HUES6 (cell line): ENCODE data around the gene PPP1R15A.
"Not testable (repeated sequence)": the region's sequence is repeated elsewhere in the genome, so short reads cannot be mapped to it uniquely, and the experiment has no call there.

ENCODE experiments used
- H3K27ac ChIP-seq: 2 replicates; pipeline ENCODE4 v1.7.0; 2013; ENCODE audit warnings: low read depth, mild to moderate bottlenecking, low read length, inconsistent platforms
- H3K27me3 ChIP-seq: 2 replicates; pipeline ENCODE4 v1.6.1; 2013; ENCODE audit warnings: low read length; ENCODE audit not compliant: control insufficient read depth, insufficient read depth
- H3K36me3 ChIP-seq: 2 replicates; pipeline ENCODE4 v1.6.1; 2013; ENCODE audit warnings: low read length; ENCODE audit not compliant: control insufficient read depth, insufficient read depth
- H3K4me1 ChIP-seq: 2 replicates; pipeline ENCODE4 v1.6.1; 2013; ENCODE audit warnings: low read length; ENCODE audit not compliant: control insufficient read depth, insufficient read depth
- H3K4me3 ChIP-seq: 2 replicates; pipeline ENCODE4 v1.5.1; 2013; ENCODE audit warnings: low read depth, low read length
- H3K9ac ChIP-seq: one replicate; pipeline ENCODE4 v1.6.1; 2013; ENCODE audit warnings: mild to moderate bottlenecking, low read length
- H3K9me3 ChIP-seq: 2 replicates; pipeline ENCODE4 v1.6.1; 2013; ENCODE audit warnings: low read depth, low read length; ENCODE audit not compliant: control insufficient read depth, insufficient read depth

PPP1R15A gene

DNA sequence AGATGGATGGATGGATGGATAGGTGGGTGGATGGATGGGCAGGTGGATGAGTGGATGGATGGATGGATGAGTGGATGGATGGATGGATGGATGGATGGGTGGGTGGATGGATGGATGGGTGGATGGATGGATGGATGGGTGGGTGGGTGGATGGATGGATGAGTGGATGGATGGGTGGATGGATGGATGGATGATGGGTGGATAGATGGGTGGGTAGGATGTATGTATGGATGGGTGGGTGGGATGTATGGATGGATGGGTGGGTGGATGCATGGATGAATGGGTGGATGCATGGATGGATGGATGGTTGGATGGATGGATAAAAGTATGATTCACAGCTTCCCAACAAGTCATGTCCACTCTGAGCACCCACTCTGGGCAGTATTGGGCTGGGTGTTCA, 31.6 kb downstream of the PPP1R15A start:
- H3K9ac ChIP-seq, H3K9me3 ChIP-seq, H3K4me1 ChIP-seq, H3K27me3 ChIP-seq, H3K4me3 ChIP-seq, H3K27ac ChIP-seq: not testable (repeated sequence)
- H3K36me3 ChIP-seq: peaks cover 46% of the 10 kb centered on the region

- Histone ChIP-seq H3K27me3 (no peaks in the 10 kb centered on the region), H3K27ac (no peak overlapping the region), H3K4me3 (no peak overlapping the region), H3K9me3 (no peaks in the 10 kb centered on the region), H3K4me1 (no peaks in the 10 kb centered on the region), H3K9ac (no peak overlapping the region), H3K36me3 (peaks cover 58% of the 10 kb centered on the region)
Measured at GRCh38 chr19:48905664-48906063, 33.4 kb downstream of the PPP1R15A start.

GRCh38 chr19:48906324-48906723, 34.1 kb downstream of the PPP1R15A start:
- no peaks in the 10 kb centered on the region for H3K4me1 ChIP-seq
- no peak overlapping the region for H3K4me3 ChIP-seq
- no peak overlapping the region for H3K9ac ChIP-seq
- no peak overlapping the region for H3K27ac ChIP-seq
- H3K36me3 ChIP-seq: peaks cover 64% of the 10 kb centered on the region
- no peaks in the 10 kb centered on the region for H3K9me3 ChIP-seq
- H3K27me3 ChIP-seq: no peaks in the 10 kb centered on the region

GRCh38 chr19:48907671-48908070, 35.5 kb downstream of the PPP1R15A start:
- H3K27me3 ChIP-seq: no peaks in the 10 kb centered on the region
- H3K4me1 ChIP-seq: no peaks in the 10 kb centered on the region
- no peaks in the 10 kb centered on the region for H3K9me3 ChIP-seq
- H3K4me3 ChIP-seq: no peak overlapping the region
- no peak overlapping the region for H3K9ac ChIP-seq
- peaks cover 71% of the 10 kb centered on the region for H3K36me3 ChIP-seq
- no peak overlapping the region for H3K27ac ChIP-seq

- not testable (repeated sequence) for H3K9ac ChIP-seq, H3K27me3 ChIP-seq, H3K27ac ChIP-seq, H3K4me3 ChIP-seq, H3K9me3 ChIP-seq, H3K4me1 ChIP-seq
- H3K36me3 ChIP-seq: peaks cover 82% of the 10 kb centered on the region
Measured at GRCh38 chr19:48909424-48910077, 37.3 kb downstream of the PPP1R15A start.

DNA sequence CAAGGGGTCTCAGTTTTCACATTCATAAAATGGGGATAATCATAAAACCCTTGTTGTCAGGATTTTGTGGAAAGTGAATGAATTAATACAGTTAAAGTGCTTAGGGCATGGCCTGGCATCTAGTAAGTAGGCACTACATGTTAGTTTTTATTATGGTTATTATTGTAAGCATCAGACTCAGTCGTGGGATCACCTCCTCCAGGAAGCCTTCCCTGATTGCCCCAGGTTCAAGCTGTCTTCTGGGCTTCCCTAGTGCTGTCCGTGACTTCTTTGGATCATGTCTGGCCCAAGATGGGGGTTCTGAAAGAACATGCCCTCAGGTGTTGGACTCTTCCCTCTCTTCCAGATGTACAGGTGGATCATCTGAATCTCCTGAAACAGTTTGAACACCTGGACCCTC, 38.6 kb downstream of the PPP1R15A start:
- no peaks in the 10 kb centered on the region for H3K4me1 ChIP-seq
- H3K9me3 ChIP-seq: no peaks in the 10 kb centered on the region
- no peak overlapping the region for H3K27ac ChIP-seq
- no peaks in the 10 kb centered on the region for H3K27me3 ChIP-seq
- peaks cover 77% of the 10 kb centered on the region for H3K36me3 ChIP-seq
- H3K9ac ChIP-seq: no peak overlapping the region
- H3K4me3 ChIP-seq: no peak overlapping the region

DNA sequence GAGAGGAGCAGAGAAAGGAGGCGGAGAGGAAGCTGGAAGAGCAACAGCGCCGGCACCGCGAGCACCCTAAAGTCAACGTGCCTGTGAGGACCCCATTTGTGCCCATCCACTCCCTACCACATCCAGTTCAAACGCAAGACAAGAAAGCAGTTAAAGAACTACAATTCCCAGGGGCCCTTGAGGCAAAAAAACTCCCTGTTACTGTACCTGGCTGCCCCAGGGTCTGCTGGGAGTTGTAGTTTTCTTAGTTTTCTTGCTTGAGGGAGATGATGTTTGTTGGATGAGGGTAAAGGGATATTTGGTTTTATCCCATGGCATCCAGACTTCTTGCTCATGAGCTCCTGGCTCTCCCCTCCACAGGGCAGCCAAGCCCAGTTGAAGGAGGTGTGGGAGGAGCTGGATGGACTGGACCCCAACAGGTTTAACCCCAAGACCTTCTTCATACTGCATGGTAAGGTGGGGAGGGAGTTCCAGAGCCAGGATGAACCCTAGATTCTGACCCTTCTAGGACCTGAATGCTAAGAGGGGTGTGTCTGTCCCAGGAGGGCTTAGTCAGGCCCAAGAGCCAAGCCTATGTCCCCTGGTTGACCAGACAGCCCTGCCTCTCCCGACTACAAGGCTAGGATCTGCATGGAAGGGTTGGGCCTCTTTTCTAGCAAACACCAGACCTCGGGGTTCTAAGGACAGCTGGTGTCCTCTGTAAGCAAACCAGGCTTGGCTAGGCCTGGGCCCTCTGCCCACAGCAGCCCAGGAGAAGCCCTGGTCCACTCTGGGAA, 41.1 kb downstream of the PPP1R15A start:
- H3K27me3 ChIP-seq: no peaks in the 10 kb centered on the region
- H3K9ac ChIP-seq: no peak overlapping the region
- H3K36me3 ChIP-seq: peaks cover 65% of the 10 kb centered on the region
- H3K9me3 ChIP-seq: no peaks in the 10 kb centered on the region
- no peak overlapping the region for H3K27ac ChIP-seq
- no peaks in the 10 kb centered on the region for H3K4me1 ChIP-seq
- no peak overlapping the region for H3K4me3 ChIP-seq

- Histone ChIP-seq H3K9me3 (no peaks in the 10 kb centered on the region), H3K4me1 (no peaks in the 10 kb centered on the region), H3K4me3 (no peak overlapping the region), H3K27ac (no peak overlapping the region), H3K9ac (no peak overlapping the region), H3K27me3 (no peaks in the 10 kb centered on the region), H3K36me3 (peaks cover 66% of the 10 kb centered on the region)
Measured at GRCh38 chr19:48914181-48914580, 42.0 kb downstream of the PPP1R15A start.

DNA sequence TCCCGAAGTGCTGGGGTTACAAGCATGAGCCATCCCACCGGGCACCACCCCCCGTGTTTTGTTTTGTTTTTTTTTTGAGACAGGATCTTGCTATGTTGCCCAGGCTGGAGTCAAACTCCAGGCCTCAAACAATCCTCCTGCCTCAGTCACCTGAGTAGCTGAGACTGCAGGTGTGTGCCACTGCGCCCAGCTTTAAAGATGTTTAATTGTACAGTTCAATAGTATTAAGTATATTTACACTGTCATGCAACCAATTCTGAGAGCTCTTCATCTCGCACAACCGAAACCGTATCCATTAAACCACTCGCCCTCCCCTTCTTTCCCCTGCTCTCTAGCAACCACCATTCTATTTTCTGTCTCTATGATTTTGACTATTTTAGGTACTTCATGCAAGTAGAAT, 43.5 kb downstream of the PPP1R15A start:
- H3K9me3 ChIP-seq: no peaks in the 10 kb centered on the region
- no peak overlapping the region for H3K9ac ChIP-seq
- H3K4me3 ChIP-seq: no peak overlapping the region
- no peaks in the 10 kb centered on the region for H3K4me1 ChIP-seq
- H3K27me3 ChIP-seq: no peaks in the 10 kb centered on the region
- no peak overlapping the region for H3K27ac ChIP-seq
- H3K36me3 ChIP-seq: peaks cover 63% of the 10 kb centered on the region

GRCh38 chr19:48918071-48918470, 45.9 kb downstream of the PPP1R15A start:
- no peak overlapping the region for H3K4me3 ChIP-seq
- no peaks in the 10 kb centered on the region for H3K27me3 ChIP-seq
- H3K36me3 ChIP-seq: peaks cover 62% of the 10 kb centered on the region
- no peak overlapping the region for H3K9ac ChIP-seq
- H3K27ac ChIP-seq: no peak overlapping the region
- no peaks in the 10 kb centered on the region for H3K4me1 ChIP-seq
- no peaks in the 10 kb centered on the region for H3K9me3 ChIP-seq

DNA sequence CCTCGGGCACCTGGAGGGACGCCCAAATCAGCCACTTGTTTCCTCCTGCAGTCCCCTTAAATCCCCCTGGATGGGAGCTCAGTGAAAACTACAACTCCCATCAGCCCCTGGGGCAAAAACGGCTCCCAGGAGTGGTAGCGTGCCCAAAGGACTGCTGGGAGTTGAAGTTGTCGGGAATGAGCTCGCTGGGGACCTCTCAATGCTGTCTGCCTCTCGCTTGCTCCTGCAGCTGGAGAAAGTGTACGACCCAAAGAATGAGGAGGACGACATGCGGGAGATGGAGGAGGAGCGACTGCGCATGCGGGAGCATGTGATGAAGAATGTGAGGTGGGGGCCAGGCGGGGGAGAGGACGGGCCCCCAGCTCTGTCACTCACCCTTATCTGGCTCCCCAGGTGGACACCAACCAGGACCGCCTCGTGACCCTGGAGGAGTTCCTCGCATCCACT, 46.6 kb downstream of the PPP1R15A start:
- no peaks in the 10 kb centered on the region for H3K9me3 ChIP-seq
- no peaks in the 10 kb centered on the region for H3K4me1 ChIP-seq
- H3K4me3 ChIP-seq: no peak overlapping the region
- no peak overlapping the region for H3K27ac ChIP-seq
- no peak overlapping the region for H3K9ac ChIP-seq
- H3K36me3 ChIP-seq: peaks cover 57% of the 10 kb centered on the region
- no peaks in the 10 kb centered on the region for H3K27me3 ChIP-seq
